ENCODE results near the gene AAK1.

GRCh38 chr2:69605284-69605683 lies 38.3 kb downstream of the AAK1 start:
- no peak for TF ChIP-seq POLR2AphosphoS5 (IDR thresholded peaks at IDR 0.05; ENCODE audit: low read depth)
- TF ChIP-seq, protein P1, sequence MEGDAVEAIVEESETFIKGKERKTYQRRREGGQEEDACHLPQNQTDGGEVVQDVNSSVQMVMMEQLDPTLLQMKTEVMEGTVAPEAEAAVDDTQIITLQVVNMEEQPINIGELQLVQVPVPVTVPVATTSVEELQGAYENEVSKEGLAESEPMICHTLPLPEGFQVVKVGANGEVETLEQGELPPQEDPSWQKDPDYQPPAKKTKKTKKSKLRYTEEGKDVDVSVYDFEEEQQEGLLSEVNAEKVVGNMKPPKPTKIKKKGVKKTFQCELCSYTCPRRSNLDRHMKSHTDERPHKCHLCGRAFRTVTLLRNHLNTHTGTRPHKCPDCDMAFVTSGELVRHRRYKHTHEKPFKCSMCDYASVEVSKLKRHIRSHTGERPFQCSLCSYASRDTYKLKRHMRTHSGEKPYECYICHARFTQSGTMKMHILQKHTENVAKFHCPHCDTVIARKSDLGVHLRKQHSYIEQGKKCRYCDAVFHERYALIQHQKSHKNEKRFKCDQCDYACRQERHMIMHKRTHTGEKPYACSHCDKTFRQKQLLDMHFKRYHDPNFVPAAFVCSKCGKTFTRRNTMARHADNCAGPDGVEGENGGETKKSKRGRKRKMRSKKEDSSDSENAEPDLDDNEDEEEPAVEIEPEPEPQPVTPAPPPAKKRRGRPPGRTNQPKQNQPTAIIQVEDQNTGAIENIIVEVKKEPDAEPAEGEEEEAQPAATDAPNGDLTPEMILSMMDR (conservative IDR thresholded peaks at IDR 0.05; ENCODE audit: low read depth in 2 of 2): no peak

All from GM23338 (cell line).